ENCODE data around the gene ZNF492.

DNA sequence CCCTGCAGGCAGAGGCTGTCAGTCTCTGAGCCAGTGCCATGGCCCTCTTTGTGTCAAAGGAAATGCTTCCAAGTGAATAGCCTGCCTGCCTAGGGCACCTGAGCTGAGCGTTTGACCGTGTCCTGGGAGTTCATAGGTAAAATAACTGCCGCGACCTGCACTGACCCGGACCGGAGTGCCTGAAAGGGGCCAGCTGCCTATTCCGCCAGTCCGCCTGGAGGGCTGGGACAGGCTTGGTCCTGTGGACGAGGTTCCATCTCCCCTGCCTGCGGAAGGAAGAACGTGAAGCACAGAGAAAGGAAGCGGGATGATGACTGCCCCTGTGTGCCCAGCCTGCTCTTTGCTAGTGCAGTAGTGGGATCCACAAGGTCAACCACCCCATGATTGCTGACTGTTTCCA lies 17.5 kb upstream of the ZNF492 start:
- TF ChIP-seq, protein P1, sequence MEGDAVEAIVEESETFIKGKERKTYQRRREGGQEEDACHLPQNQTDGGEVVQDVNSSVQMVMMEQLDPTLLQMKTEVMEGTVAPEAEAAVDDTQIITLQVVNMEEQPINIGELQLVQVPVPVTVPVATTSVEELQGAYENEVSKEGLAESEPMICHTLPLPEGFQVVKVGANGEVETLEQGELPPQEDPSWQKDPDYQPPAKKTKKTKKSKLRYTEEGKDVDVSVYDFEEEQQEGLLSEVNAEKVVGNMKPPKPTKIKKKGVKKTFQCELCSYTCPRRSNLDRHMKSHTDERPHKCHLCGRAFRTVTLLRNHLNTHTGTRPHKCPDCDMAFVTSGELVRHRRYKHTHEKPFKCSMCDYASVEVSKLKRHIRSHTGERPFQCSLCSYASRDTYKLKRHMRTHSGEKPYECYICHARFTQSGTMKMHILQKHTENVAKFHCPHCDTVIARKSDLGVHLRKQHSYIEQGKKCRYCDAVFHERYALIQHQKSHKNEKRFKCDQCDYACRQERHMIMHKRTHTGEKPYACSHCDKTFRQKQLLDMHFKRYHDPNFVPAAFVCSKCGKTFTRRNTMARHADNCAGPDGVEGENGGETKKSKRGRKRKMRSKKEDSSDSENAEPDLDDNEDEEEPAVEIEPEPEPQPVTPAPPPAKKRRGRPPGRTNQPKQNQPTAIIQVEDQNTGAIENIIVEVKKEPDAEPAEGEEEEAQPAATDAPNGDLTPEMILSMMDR (IDR thresholded peaks at IDR 0.05; ENCODE audit: extremely low read depth in 1 of 2, insufficient read depth in 1 of 2, low read depth in 1 of 2, low read length in 2 of 2) = no peak
- no peak for TF ChIP-seq POLR2A (IDR thresholded peaks at IDR 0.05; ENCODE audit: low read depth, low read length)
- no peak for TF ChIP-seq POLR2AphosphoS5 (IDR thresholded peaks at IDR 0.05; ENCODE audit: insufficient read depth, low read depth, low read length)
- TF ChIP-seq FOS (IDR thresholded peaks at IDR 0.05; ENCODE audit: borderline replicate concordance, insufficient read depth, low read length) = no peak
- TF ChIP-seq GATA2 (IDR thresholded peaks at IDR 0.05; ENCODE audit: insufficient read depth, insufficient read length, low read depth, low read length) = no peak
